Spinal cord (tissue), 10 donors: ENCODE data around the gene KCTD12. TPM values are rescaled to one million over a fixed set of nuclear protein-coding genes. Genes with fewer than 3 reads are reported as not detected.

Experiments used
- DNase-seq, 6 donors: peaks; one replicate each; pipeline versions ENCODE4 v3.0.0 to v3.0.0-alpha.2; 2013 to 2015; ENCODE audit warnings: low spot score in 6 of 6, low read depth in 4 of 6
- H3K27ac ChIP-seq: one replicate; pipeline ENCODE4 v1.5.1; 2013; ENCODE audit warnings: low read depth, low read length, control low read depth
- H3K27me3 ChIP-seq: one replicate; pipeline ENCODE4 v1.6.1; 2013; ENCODE audit warnings: low read length; ENCODE audit not compliant: control insufficient read depth, insufficient read depth
- H3K36me3 ChIP-seq: one replicate; pipeline ENCODE4 v1.6.1; 2013; ENCODE audit warnings: low read length; ENCODE audit not compliant: control insufficient read depth, insufficient read depth
- H3K4me1 ChIP-seq: one replicate; pipeline ENCODE4 v1.6.1; 2013; ENCODE audit warnings: low read length; ENCODE audit not compliant: control insufficient read depth, insufficient read depth
- H3K4me3 ChIP-seq: one replicate; pipeline ENCODE4 v1.5.1; 2013; ENCODE audit warnings: low read depth, low read length, control low read depth
- H3K9me3 ChIP-seq: one replicate; pipeline ENCODE4 v1.6.1; 2013; ENCODE audit warnings: low read length; ENCODE audit not compliant: control insufficient read depth, insufficient read depth
- WGBS: methylation state at CpG from one replicate; pipeline ENCODE4 v1.1.5; 2013; ENCODE audit warnings: missing lambda C conversion rate; ENCODE audit not compliant: insufficient coverage; 5-methylcytosine and 5-hydroxymethylcytosine counted together
- polyA plus RNA-seq, 2 donors: library from polyadenylated mRNA; unstranded; fragments of 120-200 nt; gene quantifications; one replicate each; pipeline ENCODE4 v1.2.1, GENCODE V29; 2013; ENCODE audit not compliant: insufficient read length in 2 of 2
- total RNA-seq, 2 donors: library from RNA; depleted of rRNA in 1 of 2; stranded (reverse); fragments of 120-200 nt in 1 of 2; fragments of >200 nt in 1 of 2; gene quantifications; one replicate each; pipeline versions ENCODE4 v1.2.3 to v1.2.4, GENCODE V29; 2013 to 2014
- donor health status: healthy.

Gene KCTD12
- total and polyA plus RNA-seq, 4 donors, result 78.7 to 155 (median 96.2) TPM

DNA sequence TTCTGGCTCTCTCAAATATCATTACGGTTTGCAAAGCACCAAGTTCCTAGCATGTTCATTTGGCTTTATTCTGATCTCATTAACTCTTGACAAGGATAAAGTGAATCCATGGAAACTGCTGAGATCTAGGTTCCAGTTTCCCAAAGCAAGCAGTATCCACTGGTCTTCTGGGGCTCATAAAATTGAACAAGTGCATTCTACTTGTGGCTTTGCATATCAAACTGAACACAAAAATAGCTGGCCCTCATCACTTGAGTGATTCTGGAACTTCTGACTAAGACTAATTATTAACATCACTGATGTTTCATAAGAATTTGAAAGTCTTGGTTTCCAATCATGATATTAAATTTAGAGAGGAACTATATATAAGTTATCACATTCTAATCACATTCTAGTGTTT lies 6.3 kb upstream of the KCTD12 start:
- Histone ChIP-seq H3K27ac (no peak overlapping the region), H3K27me3 (peaks cover 2% of the 10 kb centered on the region), H3K36me3 (no peaks in the 10 kb centered on the region), H3K4me1 (no peaks in the 10 kb centered on the region), H3K4me3 (no peak overlapping the region), H3K9me3 (peaks cover 1% of the 10 kb centered on the region)
- peak in 1 of 6 donors; percentile 9 for DNase-seq
- WGBS, result 33% methylated on average over 1 of the region's 1 CpG

DNA sequence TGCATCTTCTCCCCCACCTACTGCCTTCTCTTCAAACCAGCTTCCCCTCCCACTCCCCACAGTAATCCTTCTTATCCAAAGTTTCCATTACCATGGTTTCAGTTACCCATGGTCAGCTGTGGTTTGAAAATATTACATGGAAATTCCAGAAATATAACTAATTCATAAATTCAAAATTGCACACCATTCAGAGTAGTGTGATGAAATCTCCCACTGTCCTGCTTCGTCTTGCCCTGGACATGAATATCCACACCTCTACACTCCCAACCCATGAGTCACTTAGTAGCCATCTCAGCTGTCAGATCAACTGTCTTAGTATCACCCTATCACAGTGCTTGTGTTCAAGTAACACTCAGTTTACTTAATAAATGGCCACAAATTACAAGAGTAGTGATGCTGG lies 3.8 kb upstream of the KCTD12 start:
- Histone ChIP-seq H3K27me3 (peaks cover 6% of the 10 kb centered on the region), H3K27ac (no peak overlapping the region), H3K9me3 (no peaks in the 10 kb centered on the region), H3K36me3 (no peaks in the 10 kb centered on the region), H3K4me1 (peaks cover 12% of the 10 kb centered on the region), H3K4me3 (no peak overlapping the region)
- 92% methylated on average over 1 of the region's 1 CpG for WGBS
- DNase-seq, result no peak

DNA sequence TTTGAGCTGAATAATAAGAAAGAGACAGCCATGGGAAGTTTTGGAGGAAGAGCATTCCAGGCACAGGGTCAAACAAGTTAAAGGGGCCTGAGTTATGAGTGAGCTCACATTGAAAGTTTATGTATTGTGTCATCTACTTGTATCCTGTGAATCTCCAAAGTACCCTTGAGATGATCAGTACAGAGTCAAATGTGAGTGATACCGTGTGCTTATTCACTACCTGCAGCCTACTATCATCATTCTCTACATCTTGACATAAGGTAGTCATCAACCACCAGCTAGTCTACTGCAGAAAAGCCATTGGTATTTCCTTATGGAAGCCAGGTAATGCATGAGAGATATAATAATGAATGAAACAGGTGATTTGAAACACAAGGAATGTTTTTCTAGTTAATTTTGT lies 3.0 kb upstream of the KCTD12 start:
- whole genome bisulfite sequencing, result no CpG with 5 or more reads among the region's 1 CpG

DNA sequence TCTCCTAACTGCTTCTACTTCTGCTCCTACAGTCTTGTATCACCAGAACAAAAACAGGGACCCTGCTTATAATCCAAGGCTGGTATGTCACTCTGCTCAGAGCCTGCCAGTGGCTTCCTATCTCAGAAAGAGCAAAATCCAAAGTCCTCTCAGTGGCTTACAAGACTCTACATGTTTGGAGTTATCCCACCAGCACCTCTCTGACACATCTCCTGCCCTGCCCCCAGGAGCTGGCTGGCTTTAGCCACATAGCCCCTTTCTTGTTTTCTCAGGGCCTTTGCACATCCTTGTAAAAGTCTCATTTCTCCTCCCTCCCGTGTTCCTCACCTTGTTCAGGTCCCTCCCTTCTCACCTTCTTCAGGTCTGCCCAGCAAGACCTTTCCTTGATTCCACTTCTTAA lies 2.2 kb upstream of the KCTD12 start:
- no peak for DNase-seq
- no peaks in the 10 kb centered on the region for H3K36me3 ChIP-seq
- no peak overlapping the region for H3K27ac ChIP-seq
- WGBS, result 73% methylated on average over 1 of the region's 1 CpG
- H3K27me3 ChIP-seq, result peaks cover 6% of the 10 kb centered on the region
- no peak overlapping the region for H3K4me3 ChIP-seq
- peaks cover 17% of the 10 kb centered on the region for H3K4me1 ChIP-seq
- H3K9me3 ChIP-seq, result no peaks in the 10 kb centered on the region

More for the DNA sequence above, 3.0 kb upstream of the KCTD12 start:
- no peak for DNase-seq
- H3K4me3 ChIP-seq, result no peak overlapping the region
- peaks cover 17% of the 10 kb centered on the region for H3K4me1 ChIP-seq
- no peak overlapping the region for H3K27ac ChIP-seq
- H3K36me3 ChIP-seq, result no peaks in the 10 kb centered on the region
- H3K9me3 ChIP-seq, result no peaks in the 10 kb centered on the region
- peaks cover 6% of the 10 kb centered on the region for H3K27me3 ChIP-seq

DNA sequence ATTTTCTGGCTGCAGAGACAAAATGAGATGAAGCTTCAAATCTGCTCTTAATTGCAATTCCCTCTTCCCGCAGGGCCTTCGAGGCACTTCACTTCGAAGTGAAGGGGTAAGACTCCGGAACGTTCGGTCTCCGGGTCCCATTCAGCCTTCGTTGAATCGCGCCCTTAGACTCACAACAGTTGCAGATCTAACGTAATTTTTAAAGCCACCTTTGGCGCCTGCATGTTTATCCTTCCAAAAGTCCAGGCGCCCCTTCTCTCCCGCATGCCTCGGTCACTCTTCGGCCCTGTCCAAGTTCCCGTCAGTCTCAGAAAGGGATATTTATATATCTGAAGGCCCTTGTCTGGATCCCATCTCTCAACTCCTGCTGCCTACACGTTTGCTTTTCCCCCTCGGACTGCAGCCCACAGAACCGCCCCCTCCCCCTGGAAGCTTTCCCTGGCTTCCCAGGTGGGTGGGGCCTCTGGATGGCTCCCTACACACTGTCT lies 915 bp upstream of the KCTD12 start:
- peaks cover 17% of the 10 kb centered on the region for H3K4me1 ChIP-seq
- peaks cover 6% of the 10 kb centered on the region for H3K27me3 ChIP-seq
- H3K9me3 ChIP-seq, result no peaks in the 10 kb centered on the region
- peak overlapping the region; percentile 87 for H3K27ac ChIP-seq
- H3K36me3 ChIP-seq, result no peaks in the 10 kb centered on the region
- peak overlapping the region; percentile 58 for H3K4me3 ChIP-seq
- WGBS, result 0% methylated on average over 15 of the region's 20 CpGs
- DNase-seq, result peak in 2 of 6 donors; percentile 25 to 54

DNA sequence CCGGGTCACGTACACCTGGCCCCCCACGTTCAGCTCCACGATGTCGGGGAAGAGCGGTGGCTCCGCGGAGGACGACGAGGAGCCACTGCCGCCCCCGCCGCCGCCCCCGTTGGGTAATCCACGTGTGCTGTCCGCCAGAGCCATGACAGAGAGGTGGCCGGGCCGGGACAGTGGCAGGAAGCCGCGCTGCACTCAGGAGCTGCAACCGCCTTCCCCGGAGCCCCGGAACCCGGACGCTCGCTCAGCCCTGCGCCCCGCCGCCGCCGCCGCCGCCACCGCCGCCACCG lies 257 bp downstream of the KCTD12 start:
- Histone ChIP-seq H3K27ac (peak overlapping the region; percentile 93), H3K9me3 (no peaks in the 10 kb centered on the region), H3K4me1 (peaks cover 17% of the 10 kb centered on the region), H3K4me3 (peak overlapping the region; percentile 87), H3K36me3 (no peaks in the 10 kb centered on the region), H3K27me3 (peaks cover 6% of the 10 kb centered on the region)
- no peak for DNase-seq
- WGBS, result under 1% methylated on average over 37 of the region's 37 CpGs

DNA sequence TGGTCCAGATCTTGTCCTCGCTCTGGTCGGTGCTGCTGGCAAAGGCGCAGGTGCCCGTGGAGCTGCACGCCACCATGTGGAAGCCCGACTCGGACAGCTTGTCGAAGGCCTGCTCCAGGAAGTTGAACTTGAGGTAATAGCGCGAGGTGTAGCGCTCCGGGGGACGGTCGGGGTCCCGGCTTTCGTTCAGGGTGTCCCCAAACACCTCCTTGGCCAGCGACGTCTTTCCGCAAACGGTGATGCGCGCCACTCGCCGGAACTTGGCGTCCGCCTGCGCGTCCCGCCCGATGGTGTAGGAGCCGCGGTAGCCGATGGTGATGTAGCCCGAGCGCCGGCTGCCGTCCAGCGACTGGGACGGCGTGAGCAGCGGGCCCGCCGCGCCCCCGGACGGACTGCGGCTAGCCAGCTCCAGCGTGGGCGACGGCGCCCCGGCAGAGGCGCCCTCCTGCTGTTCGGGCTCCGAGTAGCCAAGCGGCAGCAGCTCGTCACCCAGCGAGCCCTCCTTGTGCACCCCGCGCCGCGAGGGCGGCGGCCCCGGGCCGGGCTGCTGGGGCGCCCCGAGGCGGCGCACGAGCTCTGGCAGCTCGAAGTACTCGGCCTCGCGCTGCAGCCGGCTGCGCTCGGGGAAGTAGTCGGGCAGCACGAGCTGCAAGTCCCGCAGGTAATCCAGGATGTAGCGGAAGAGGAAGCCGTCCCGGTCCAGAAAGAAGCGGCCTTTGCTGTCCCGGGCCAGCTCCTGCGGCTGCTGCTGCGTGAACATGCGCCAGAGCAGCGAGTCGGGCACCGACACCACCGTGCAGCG lies 801 bp downstream of the KCTD12 start:
- H3K36me3 ChIP-seq, result no peaks in the 10 kb centered on the region
- peak overlapping the region; percentile 87 for H3K4me3 ChIP-seq
- peaks cover 17% of the 10 kb centered on the region for H3K4me1 ChIP-seq
- peaks cover 6% of the 10 kb centered on the region for H3K27me3 ChIP-seq
- peak; percentile 40 to 89 (median 61) for DNase-seq
- peak overlapping the region; percentile 93 for H3K27ac ChIP-seq
- under 1% methylated on average over 94 of the region's 94 CpGs for WGBS
- no peaks in the 10 kb centered on the region for H3K9me3 ChIP-seq

DNA sequence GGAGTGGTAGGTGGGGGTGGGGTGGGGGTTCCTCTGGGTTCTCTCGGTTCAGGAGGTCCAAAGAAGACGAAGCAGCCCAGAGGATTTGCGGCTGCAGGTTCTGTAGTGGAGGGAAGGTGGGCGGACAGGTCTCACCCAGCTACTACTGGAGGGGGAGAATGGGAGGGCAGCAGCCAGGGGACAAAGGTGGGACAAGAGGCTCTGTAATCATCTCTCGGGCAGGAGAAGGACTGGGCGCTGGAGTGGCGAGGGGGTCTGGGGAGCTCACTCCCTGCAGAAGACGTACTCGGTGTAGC lies 1.4 kb downstream of the KCTD12 start:
- DNase-seq, result no peak
- peaks cover 6% of the 10 kb centered on the region for H3K27me3 ChIP-seq
- no peaks in the 10 kb centered on the region for H3K9me3 ChIP-seq
- H3K27ac ChIP-seq, result peak overlapping the region; percentile 84
- WGBS, result 12% methylated on average over 9 of the region's 9 CpGs
- peak overlapping the region; percentile 87 for H3K4me3 ChIP-seq
- H3K4me1 ChIP-seq, result peaks cover 17% of the 10 kb centered on the region
- H3K36me3 ChIP-seq, result no peaks in the 10 kb centered on the region

DNA sequence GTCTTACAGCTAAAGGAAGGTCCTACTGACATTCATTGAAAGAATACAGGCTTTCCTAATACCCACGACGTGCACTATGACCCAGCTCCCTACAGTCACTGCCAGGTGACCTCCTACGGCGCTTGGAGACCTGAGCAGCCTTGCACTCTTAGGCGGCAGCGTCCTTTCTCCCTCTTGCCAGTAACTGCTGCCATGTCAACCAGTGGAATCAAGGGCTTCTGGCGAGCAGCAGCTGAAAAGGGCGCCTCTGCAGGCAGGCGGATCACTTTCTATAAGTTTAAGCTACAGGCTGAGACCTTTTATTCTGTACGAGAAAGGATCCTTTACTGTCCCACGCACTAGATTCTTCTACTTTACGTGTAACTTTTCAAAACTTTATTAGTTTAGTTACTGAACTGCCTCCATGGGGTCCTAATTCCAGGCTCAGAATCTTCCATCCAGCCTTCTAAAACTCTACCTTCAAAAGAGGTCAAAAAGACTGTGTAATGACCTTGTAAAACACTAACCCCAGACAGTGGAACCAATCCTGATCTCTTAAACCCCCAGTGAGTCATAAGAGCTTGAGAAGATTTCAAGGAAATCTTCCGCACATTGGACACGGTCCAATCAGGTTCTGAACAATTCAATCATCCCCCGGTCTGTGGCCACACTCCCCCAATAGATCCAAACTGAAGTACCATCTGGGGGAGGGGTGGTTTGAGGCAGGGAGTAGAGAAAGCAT lies 1.9 kb downstream of the KCTD12 start:
- Histone ChIP-seq H3K4me1 (peaks cover 17% of the 10 kb centered on the region), H3K9me3 (no peaks in the 10 kb centered on the region), H3K27me3 (peaks cover 6% of the 10 kb centered on the region), H3K36me3 (no peaks in the 10 kb centered on the region), H3K27ac (peak overlapping the region; percentile 84), H3K4me3 (peak overlapping the region; percentile 87)
- WGBS, result 15% methylated on average over 10 of the region's 15 CpGs
- DNase-seq, result peak in 2 of 6 donors; percentile 57 to 62

DNA sequence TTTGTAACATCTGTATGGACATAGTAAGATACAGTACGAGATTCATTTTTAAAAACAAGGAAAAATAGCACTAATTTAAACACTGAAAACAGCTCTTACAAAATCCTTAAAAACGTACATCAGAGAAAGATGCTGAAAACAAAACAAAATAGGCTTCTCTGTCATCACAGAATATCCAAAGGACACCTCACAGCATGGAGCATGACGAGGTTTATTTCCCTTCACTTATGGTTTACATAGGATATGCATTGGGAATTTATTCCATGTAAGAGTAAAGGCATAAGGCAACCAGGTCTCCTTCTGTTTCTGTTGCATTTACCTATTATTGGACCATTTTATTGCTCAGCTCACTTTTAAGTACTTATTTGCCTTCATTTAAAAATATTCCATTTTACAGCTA lies 3.0 kb downstream of the KCTD12 start:
- Histone ChIP-seq H3K27ac (peak overlapping the region; percentile 17), H3K9me3 (no peaks in the 10 kb centered on the region), H3K4me3 (peak overlapping the region; percentile 87), H3K4me1 (peaks cover 17% of the 10 kb centered on the region), H3K27me3 (peaks cover 4% of the 10 kb centered on the region), H3K36me3 (no peaks in the 10 kb centered on the region)
- no peak for DNase-seq
- WGBS, result no CpG with 5 or more reads among the region's 3 CpGs
